Astrocyte of the hippocampus (primary cell): Measurements from ENCODE around the gene CNN3.

Experiments
- DNase-seq: peaks from one replicate; pipeline ENCODE4 v3.0.0; 2011; ENCODE audit warnings: low read depth, low spot score

Gene CNN3

GRCh38 chr1:94926915-94927404, at the start of gene CNN3:
TSS of gene CNN3 (minus strand) at chr1:94927110. CDS start at chr1:94926894, 216 bp downstream.
- peak; percentile 99 for DNase-seq

GRCh38 chr1:94974824-94975223, 47.9 kb upstream of the CNN3 start:
- peak; percentile 53 for DNase-seq

GRCh38 chr1:94974241-94974640, 47.3 kb upstream of the CNN3 start:
- peak; percentile 43 for DNase-seq

- DNase-seq = peak; percentile 63
These were observed 46.5 kb upstream of the CNN3 start for GRCh38 chr1:94973309-94973922.

GRCh38 chr1:94971491-94971924, 44.6 kb upstream of the CNN3 start:
- DNase-seq = peak; percentile 44

GRCh38 chr1:94970783-94971182, 43.9 kb upstream of the CNN3 start:
- no peak for DNase-seq

- DNase-seq = no peak
These were observed 42.2 kb upstream of the CNN3 start for GRCh38 chr1:94969137-94969536.

GRCh38 chr1:94966033-94966432, 39.1 kb upstream of the CNN3 start:
- DNase-seq = no peak

GRCh38 chr1:94963864-94964263, 37.0 kb upstream of the CNN3 start:
- DNase-seq = no peak

GRCh38 chr1:94962409-94963265, 35.7 kb upstream of the CNN3 start:
- no peak for DNase-seq

- DNase-seq = no peak
These were observed 35.1 kb upstream of the CNN3 start for GRCh38 chr1:94961988-94962387.

GRCh38 chr1:94961582-94961981, 34.7 kb upstream of the CNN3 start:
- DNase-seq = no peak

GRCh38 chr1:94958081-94958480, 31.2 kb upstream of the CNN3 start:
- DNase-seq = no peak

GRCh38 chr1:94955767-94956632, 29.1 kb upstream of the CNN3 start:
- DNase-seq = peak; percentile 40

GRCh38 chr1:94954263-94955220, 27.6 kb upstream of the CNN3 start:
- DNase-seq = no peak

GRCh38 chr1:94953746-94954145, 26.8 kb upstream of the CNN3 start:
- DNase-seq = no peak

GRCh38 chr1:94953107-94953506, 26.2 kb upstream of the CNN3 start:
- DNase-seq = no peak

GRCh38 chr1:94952539-94952938, 25.6 kb upstream of the CNN3 start:
- no peak for DNase-seq

- DNase-seq = no peak
These were observed 24.7 kb upstream of the CNN3 start for GRCh38 chr1:94951509-94952208.

- no peak for DNase-seq
These were observed 24.1 kb upstream of the CNN3 start for GRCh38 chr1:94951046-94951445.
